ENCODE measurements around the gene OR8A1.
A peak's percentile ranks its signal among the peaks of the same experiment; 100 is the strongest.

- TF ChIP-seq CEBPB (IDR thresholded peaks at IDR 0.05; ENCODE audit: low read depth, low read length) (peak; percentile 45), POLR2A (IDR thresholded peaks at IDR 0.05; ENCODE audit: low read depth, low read length) (no peak), USF2 (IDR thresholded peaks at IDR 0.05; ENCODE audit: low read depth, low read length) (no peak), MXI1 (IDR thresholded peaks at IDR 0.05; ENCODE audit: borderline replicate concordance, low read depth, low read length) (no peak), RAD21 (IDR thresholded peaks at IDR 0.05; ENCODE audit: low read length) (no peak)
- TF ChIP-seq, protein P1, sequence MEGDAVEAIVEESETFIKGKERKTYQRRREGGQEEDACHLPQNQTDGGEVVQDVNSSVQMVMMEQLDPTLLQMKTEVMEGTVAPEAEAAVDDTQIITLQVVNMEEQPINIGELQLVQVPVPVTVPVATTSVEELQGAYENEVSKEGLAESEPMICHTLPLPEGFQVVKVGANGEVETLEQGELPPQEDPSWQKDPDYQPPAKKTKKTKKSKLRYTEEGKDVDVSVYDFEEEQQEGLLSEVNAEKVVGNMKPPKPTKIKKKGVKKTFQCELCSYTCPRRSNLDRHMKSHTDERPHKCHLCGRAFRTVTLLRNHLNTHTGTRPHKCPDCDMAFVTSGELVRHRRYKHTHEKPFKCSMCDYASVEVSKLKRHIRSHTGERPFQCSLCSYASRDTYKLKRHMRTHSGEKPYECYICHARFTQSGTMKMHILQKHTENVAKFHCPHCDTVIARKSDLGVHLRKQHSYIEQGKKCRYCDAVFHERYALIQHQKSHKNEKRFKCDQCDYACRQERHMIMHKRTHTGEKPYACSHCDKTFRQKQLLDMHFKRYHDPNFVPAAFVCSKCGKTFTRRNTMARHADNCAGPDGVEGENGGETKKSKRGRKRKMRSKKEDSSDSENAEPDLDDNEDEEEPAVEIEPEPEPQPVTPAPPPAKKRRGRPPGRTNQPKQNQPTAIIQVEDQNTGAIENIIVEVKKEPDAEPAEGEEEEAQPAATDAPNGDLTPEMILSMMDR (conservative IDR thresholded peaks at IDR 0.05; ENCODE audit: low read depth, low read length) = no peak
Measured at GRCh38 chr11:124551987-124552386, 17.8 kb upstream of the OR8A1 start.
